Right renal pelvis (tissue), 4 donors: ENCODE data around the gene PTPRD. TPM values are rescaled to one million over a fixed set of nuclear protein-coding genes. Genes with fewer than 3 reads are reported as not detected.

Source experiments
- DNase-seq, 4 donors: peaks; one replicate each; pipeline ENCODE4 v3.0.0-alpha.2; 2013; ENCODE audit warnings: low read depth in 4 of 4, low spot score in 3 of 4, missing footprints in 1 of 4
- polyA plus RNA-seq, 4 donors: library from polyadenylated mRNA; unstranded; fragments of 120-200 nt; gene quantifications; one replicate each; pipeline ENCODE4 v1.2.1, GENCODE V29; 2013; ENCODE audit not compliant: insufficient read length in 4 of 4

Gene PTPRD
- polyA plus RNA-seq, 4 donors, result 105 to 119 (median 108) TPM

DNA sequence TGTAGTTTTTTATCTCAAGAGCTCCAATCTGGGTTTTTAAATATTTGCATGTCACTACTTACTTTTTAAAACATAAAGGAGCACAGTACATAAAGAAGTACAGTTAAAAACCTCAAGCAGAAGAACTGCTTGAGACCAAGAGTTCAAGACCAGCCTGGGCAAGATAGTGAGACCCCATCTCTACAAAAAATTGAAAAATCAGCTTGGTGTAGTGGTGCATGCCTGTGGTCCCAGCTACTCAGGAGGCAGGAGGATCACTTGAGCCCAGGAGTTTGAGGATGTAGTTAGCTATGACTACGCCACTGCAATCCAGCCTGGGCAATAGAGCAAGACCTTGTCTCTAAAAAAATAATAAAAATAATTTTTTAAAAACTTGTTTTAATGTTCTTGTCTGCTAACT lies 1840.5 kb downstream of the PTPRD start:
- DNase-seq, result no peak

DNA sequence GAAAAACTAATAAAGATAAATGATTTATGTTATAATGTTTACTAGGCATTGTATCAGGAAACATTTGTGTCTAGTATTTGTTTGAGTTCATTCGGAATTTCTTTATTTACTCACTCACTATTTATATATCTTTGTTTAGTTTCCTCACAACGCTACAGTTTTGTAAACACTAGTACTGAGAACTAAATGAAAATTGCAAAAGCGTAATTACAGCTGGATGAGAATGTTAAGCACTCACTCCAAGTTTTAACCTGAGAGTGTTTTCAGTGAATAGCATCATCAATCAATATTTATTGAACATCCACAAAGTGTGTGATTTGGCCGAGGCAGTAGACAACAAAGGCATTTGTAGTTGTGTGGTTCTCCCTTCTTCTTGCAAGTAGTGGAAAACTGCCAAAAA lies 1843.6 kb downstream of the PTPRD start:
- DNase-seq, result no peak

DNA sequence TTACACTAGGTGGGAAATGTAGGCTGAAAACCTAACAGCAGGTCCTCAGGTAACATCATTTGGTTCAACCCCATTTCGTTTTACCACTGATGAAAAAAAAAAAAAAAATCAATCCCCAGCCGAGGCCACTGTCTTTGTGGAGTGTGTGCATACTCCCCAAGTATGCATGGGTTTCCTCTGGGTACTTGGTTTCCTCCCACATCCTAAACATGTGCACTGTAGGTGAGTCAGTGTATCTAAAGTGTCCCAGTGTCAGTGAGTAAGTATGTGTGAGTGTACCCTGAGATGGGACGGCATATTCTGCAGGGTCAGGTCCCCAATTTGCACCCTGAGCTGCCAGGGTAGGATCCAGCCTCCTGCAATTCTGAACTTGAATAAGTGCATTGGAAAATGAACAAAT lies 1846.7 kb downstream of the PTPRD start:
- no peak for DNase-seq

DNA sequence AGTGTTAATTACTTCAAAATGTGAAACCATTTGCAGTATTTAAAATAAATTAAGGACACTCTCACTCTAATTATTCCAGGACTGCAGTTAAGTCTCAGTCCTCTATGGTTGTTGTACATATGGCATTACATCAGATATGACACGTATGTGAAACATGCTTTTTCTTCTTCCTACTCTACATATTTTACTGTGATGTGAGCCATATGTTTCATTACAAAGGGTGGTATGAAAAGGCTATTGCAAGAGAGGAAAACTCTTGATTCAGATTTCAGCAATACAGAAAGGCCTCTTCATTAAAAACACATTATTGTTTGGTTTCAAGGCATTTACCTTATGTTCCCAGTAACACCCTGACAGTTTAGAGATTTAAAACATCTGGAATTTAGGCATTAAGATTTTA lies 1848.8 kb downstream of the PTPRD start:
- DNase-seq, result no peak

DNA sequence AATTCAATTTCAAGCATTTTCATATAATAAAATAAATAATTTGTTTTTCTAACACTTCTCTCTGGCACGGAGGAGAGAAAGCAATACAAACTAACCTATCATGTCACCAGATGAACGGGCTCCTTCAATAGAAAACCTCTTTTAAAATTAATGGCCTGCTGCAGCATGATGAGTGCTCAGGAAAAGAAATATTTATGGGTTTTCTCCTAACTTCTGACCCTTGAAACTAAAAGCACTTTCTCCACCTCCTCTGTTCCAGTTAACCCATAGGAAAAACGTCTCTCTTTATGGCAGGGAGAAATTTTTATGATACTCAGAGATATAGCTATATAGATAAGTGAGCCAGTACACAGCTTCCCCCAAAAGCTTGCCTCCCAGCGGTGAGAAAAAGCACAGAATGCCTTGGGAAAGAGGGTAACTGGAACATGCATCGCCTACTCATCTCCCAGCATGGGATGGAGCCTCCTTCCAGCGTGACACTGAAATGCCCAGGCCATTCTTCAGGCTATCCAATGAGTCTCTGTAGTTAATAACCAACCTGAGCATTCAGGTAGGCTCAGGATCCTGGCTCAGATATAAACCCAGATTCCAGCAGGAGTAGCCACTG lies 1850.2 kb downstream of the PTPRD start:
- DNase-seq, result no peak

DNA sequence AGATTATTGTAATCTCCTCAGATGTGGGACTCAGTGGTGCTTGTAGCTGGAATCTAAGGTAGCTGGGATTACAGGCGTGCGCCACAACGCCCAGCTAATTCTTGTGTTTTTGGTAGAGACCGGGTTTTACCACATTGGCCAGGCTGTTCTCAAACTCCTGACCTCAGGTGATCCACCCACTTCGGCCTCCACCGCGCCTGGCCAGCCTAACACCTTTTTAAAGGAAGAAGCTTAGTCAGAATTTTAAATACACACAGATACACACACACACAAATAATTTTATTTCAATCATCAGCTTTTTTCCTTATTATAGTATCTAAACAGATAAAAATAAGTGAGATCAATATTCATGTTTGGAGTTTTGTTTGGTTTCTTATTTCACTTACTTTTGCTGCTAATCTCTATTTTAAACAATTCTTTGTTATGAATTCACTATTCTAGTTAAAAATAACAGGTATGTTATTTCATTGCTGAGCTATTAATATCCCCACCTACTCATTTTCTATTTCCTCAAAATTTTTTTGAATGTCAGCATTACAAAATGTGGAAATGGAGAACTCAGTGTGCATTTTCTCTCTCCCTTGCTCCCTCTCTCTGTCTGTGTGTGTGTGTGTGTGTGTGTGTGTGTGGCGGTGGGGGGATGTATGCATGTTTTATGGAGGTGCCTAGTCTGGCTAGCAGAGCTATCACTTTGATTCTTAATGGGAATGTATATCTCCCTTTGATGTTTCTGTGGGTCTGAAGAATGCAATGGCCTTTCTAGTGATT lies 1852.6 kb downstream of the PTPRD start:
- no peak for DNase-seq

DNA sequence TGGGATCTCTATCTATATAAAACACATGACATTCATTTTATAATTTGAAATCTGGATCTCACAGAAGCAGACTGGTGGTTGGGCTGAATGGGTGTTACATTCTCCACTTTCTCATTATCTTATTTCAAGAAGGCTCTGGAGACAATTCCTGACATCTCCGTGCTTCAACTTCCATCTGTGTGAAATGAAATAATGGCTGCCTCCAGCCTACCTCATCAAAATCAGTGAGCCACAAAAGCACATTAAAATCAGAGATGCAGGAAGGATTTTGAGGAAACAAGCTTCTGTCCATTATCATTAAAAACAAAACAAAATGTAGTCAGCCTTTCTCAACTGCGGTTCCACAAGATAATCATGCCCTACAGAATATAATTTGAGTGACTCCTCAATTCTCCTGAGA lies 1854.9 kb downstream of the PTPRD start:
- no peak for DNase-seq

DNA sequence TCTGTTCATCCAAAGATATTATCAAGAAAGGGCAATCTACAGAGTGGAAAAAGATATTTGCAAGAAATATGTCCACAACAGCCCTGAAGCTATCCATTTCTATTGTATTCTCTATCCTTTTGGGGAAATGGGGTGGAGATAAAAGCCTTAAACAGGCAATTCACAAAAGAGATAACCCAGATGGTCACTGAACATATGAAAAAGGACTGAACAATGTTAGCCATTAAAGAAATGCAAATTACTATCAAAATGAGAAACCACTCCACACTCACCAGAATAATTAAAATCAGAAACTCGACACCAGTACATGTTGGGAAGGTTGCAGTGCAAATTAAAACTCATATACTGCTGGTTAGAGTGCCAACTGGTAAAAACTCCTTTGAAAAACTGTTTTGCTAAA lies 1858.1 kb downstream of the PTPRD start:
- DNase-seq, result no peak

DNA sequence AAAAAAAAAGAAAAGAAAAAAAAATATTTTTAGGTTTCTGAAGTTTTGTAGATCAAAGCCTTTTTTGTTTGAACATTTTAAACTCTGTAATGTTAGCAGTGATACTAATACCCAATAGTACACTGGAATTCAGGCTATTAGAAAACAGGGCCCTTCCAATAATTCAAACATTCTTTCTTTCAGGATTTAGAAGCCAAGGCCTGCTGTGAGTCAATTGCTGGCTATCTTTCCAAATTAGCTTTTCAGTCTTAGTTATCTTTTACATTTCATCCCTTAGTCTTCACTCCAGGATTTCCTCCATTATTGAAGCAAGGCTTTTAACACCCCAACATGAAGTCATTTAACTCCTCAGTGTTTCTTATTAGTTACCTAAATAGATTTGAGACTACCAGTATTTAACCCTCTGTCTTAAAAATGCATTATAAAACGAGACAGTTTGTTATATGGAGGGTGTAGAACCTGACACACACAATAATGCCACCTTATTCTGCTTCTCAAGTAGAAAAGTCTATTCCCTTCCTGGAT lies 1861.3 kb downstream of the PTPRD start:
- DNase-seq, result no peak

DNA sequence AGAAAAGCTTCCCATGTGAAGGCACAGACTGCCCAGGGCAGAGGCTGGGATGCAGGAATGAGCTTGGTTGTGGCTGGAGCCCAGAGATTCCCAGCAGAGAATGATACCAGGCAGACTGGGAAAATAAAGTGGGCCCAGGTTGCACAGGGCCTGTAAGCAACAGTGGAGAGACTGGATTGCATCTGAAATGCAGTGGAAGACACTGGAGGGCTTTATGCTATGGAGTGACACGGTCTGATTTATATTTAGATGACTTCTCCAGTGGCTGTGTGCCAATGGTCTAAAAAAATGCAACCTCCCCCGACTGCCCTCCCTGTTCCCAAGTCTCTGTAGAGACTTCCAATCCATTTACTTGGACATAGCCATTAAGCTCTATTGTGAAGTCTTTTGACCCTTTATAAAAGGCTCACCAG lies 1862.2 kb downstream of the PTPRD start:
- peak in 1 of 4 donors; percentile 61 for DNase-seq

DNA sequence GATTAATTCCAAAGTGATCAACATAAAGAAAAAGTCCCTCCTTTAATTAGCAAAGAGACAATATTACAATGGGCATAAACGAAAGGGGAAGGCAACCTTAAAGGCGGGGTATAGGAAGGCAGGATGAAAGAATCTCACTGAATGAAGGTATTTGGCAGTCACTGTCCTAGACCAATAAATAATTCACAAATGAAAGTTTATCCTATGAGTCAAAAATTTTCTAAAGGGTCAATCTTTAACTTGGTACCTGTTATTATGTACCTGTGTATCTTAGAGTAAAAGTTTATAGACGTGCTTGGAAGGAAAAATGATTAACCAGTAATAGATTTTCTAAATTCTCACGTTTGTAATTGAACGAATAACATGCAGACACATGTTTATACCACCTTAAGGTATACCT lies 1867.5 kb downstream of the PTPRD start:
- no peak for DNase-seq

DNA sequence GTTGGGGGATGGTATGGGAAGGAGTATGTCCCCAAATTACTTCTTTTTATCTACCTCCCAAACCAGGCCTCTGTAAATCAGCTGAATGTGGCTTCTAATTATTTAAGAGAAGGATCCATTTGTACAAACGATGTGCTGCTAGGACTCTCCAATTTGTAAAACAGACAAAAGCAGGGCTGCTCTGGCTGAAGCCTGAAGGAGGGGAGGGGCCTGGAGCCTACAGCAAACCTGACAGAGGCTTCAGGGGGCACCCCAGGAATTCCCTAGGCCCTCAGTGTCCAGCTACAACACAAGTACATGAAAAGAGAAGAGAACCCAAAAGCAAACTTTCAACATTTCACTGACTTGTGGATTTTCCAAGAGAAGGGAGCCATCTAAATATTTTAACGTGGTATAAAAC lies 1873.9 kb downstream of the PTPRD start:
- no peak for DNase-seq

DNA sequence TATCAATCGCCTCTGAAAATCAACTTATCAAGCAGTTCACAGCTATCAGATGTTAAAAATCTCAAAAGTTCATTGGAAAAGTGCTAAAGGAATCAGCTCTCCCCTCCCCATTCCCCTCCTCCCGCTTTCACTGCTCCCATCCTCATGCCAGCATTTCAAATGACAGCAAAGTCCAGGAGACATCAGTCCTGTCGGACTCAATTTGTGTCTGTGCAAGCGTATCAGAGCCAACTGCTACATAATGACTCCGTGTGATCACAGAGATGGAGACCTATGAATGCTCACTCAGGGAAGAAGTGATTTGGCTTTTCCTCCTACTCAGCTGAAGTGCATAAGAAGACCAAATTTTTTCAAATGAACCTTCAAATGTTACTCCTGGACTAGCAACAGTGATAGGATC lies 1876.0 kb downstream of the PTPRD start:
- DNase-seq, result no peak

DNA sequence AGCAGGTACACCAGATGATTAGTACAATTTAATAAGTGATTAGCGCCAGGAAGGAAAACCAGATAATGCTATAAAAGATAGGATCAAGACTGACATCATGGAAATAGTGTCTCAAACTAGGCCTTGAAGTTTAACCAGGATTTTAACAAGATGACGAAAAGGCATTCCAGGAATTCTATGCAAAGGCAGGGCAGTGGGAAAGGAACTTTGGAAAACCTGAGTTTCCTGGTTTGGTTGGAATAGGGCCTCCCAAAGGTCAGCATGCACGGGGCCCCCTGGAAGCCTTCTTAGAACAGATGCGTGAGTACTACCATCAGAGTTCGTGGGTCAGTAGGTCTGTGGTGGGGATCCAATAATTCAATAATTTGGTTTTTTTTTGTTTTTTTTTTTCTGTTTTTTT lies 1878.0 kb downstream of the PTPRD start:
- DNase-seq, result no peak

DNA sequence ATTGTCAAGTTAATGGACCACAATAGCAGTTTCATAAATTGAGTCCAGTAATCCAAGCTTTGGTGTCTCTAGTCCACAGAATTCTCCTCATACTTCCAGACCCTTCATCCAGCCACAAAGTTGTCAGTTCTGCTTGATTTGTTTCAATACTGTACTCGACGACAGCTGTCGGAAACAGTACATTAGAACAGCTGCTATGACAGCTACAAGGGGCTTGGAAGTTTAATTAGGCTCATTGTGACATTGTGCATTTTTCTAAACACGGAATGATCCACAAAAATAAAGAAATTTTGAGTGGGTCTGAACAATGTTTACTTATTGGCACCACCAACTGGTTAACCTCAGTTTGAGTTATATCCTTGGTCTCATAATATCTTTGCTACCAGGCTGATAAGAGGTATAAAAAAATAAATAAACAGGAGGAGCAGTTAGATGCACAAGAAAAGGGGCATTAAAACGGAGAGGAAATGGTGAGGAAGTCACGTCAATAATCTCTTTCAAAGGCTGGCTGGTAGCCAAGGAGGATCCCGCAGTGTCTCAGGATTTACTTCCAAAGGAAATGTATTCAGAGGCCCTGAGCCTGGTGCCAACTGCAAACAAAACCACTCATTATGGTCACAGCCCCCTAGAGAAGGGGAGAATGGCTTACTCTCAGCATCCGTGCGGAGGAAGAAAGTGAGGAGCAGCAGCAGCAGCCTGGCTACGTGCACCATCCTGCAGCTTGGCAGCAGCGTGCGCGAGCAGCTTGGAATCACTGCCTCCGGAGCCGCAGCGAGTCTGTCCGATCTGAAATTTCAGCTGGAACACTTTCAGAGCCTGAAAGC lies 1879.5 kb downstream of the PTPRD start:
- no peak for DNase-seq

DNA sequence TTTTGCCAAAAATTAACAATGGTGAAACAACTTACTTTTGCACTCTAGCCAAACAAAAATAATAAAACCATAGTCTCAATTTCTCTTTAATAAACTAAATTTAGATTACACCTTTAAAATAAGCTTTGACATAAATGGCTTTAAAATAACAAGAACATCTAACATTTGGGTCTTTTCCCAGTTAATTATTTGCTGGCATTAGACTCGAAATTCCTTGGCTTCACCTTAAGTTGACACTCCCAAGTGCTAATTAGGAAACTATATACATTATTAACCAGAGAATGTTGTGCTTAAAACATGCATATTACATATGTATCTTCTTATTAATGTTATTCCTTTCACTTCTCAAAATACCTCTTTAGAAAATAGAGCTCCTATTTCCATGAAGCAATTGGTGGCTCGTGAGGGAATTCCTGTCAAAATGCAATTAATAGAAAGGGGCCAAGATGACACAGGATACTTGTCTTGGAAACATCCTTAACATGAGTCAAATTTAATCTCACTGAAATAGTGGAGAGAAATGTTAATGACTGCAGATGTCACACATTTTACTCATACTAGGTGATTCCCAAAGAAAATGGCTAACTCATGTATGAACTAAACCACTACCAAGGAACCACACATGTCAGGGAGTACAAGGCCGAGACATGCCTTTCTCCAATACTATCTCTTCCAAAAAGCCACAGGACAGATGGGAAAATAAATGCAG lies 1880.3 kb downstream of the PTPRD start:
- no peak for DNase-seq

DNA sequence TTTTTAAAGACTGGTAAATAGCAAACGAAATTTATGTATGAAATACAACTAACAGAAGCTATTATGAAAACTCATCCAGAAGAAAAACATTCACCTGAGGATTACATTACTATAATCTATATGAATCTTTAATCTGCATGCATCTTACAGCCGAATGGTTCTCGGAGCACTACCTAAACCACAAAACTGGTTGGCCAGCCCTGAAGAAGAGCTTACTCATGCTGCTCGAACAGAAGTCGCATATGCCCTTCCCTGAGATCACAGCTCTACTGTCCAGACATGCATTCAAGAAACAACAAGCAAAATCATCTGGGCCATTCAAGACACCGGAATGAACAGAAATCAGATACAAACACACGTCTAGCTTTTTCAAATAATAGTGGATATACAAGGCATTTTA lies 1882.2 kb downstream of the PTPRD start:
- DNase-seq, result no peak

DNA sequence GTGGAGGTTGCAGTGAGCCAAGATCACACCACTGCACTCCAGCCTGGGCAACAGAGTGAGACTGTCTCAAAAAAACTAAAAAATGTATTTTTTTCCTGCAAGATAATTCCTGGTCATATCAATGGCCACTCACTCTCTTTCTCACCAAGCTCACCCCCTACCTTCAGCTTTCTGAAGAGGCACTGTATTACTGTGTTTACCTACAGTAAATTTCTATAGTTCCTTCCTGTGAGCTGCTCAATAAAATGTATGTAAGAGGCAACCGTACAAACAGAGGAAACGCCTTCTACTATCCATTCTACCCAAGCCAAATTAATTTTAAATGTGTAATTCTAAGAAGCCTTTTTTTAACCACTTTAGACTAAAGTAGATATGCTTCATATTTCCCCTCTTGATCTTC lies 1883.9 kb downstream of the PTPRD start:
- no peak for DNase-seq

DNA sequence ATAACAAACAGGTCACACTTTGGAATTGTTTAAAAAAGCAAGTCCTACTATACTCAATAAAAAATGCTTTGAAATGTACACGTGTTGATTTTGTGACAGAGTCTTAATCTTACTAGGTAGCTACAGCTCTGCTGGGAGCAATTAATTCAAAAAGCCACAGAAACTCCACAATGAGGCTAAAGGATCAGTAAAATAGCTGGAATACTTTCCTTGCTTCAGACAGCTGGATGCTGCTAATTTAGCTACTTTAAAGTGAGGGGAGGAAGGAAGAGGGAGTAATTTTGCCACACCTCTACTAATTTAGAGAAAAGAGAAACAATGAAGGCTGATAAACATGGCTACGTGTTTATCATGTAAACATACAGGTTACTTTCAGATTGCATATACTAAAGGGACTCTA lies 1885.6 kb downstream of the PTPRD start:
- no peak for DNase-seq

DNA sequence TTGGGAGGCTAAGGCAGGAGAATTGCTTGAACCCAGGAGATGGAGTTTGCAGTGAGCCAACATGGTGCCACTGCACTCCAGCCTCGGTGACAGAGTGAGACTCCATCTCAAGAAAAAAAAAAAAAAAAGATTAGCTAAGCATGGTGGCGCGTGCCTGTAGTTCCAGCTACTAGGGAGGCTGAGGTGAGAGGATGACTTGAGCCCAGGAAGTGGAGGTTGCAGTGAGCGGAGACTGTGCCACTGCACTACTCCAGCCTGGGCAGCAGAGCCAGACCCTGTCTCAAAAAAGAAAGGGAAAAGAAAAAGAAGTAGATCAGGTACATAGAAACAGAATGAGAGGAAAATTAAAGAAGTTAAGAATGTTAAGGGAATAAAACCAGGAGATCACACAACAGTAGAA lies 1886.1 kb downstream of the PTPRD start:
- no peak for DNase-seq

DNA sequence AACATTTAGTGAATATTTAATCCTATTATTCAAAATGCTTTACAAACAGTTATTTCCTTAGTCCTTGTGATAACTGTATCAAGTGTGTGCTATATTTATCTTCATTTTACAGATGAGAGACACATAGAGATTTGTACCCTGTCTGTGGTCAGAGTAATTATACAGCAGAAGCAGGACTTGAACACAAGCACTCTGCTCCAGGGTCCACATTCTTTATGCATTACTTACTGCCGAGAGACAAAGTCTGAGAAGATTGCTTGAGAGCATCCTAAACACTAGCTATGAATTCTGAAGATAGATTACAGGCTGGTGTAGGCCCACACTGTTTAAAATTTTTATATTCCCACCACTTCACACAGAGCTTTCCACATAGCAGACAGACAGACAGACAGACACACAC lies 1887.2 kb downstream of the PTPRD start:
- DNase-seq, result no peak
